LHCN-M2 (cell line): ENCODE data around the gene CHMP6. TPM values are rescaled to one million over a fixed set of nuclear protein-coding genes. Genes with fewer than 3 reads are reported as not detected.
"Not testable (repeated sequence)": the region's sequence is repeated elsewhere in the genome, so short reads cannot be mapped to it uniquely, and the experiment has no call there.

Experiments used
- DNase-seq: peaks from one replicate; pipeline ENCODE4 v3.0.0-alpha.2; 2012; ENCODE audit warnings: low read depth
- total RNA-seq: library from RNA; depleted of rRNA; stranded (reverse); fragments of >200 nt; gene quantifications from 2 replicates; pipeline ENCODE4 v1.2.3, GENCODE V29; 2014

CHMP6 gene
- total RNA-seq, 1 experiment from 2014 or later, result 14.9 TPM

GRCh38 chr17:81029859-81030258, 38.2 kb downstream of the CHMP6 start:
- DNase-seq, result no peak

- not testable (repeated sequence) for DNase-seq
Observed at GRCh38 chr17:81030312-81030711, 38.7 kb downstream of the CHMP6 start.

GRCh38 chr17:81030741-81031565, 39.3 kb downstream of the CHMP6 start:
- DNase-seq, result no peak

- no peak for DNase-seq
Observed at GRCh38 chr17:81031566-81032550, 40.2 kb downstream of the CHMP6 start.

- DNase-seq, result no peak
Observed at GRCh38 chr17:81032641-81033480, 41.2 kb downstream of the CHMP6 start.

- no peak for DNase-seq
Observed at GRCh38 chr17:81033535-81034167, 42.0 kb downstream of the CHMP6 start.

GRCh38 chr17:81034168-81034777, 42.6 kb downstream of the CHMP6 start:
- no peak for DNase-seq

GRCh38 chr17:81034779-81035520, 43.3 kb downstream of the CHMP6 start, which contains the start of gene BAIAP2:
BAIAP2 (plus strand) TSS chr17:81035151; CDS start chr17:81035255, 104 bp downstream.
- DNase-seq, result peak; percentile 88

GRCh38 chr17:81035521-81036196, 44.0 kb downstream of the CHMP6 start:
- no peak for DNase-seq

GRCh38 chr17:81036197-81036941, 44.7 kb downstream of the CHMP6 start:
- no peak for DNase-seq

- no peak for DNase-seq
Observed at GRCh38 chr17:81037026-81037797, 45.6 kb downstream of the CHMP6 start.

GRCh38 chr17:81037798-81038733, 46.4 kb downstream of the CHMP6 start:
- no peak for DNase-seq

GRCh38 chr17:81039096-81039495, 47.5 kb downstream of the CHMP6 start:
- no peak for DNase-seq

GRCh38 chr17:81039854-81040758, 48.5 kb downstream of the CHMP6 start:
- peak; percentile 54 for DNase-seq

- DNase-seq, result no peak
Observed at GRCh38 chr17:81040791-81041337, 49.2 kb downstream of the CHMP6 start.
